GM12801 (cell line): Measurements from ENCODE around the gene CHAF1A.

ENCODE experiments used
- CTCF ChIP-seq: IDR thresholded peaks from one replicate; pipeline ENCODE4 v1.5.1; 2011; ENCODE audit warnings: control low read depth; ENCODE audit not compliant: insufficient read length; ENCODE audit errors: extremely low read depth

Gene CHAF1A, protein sequence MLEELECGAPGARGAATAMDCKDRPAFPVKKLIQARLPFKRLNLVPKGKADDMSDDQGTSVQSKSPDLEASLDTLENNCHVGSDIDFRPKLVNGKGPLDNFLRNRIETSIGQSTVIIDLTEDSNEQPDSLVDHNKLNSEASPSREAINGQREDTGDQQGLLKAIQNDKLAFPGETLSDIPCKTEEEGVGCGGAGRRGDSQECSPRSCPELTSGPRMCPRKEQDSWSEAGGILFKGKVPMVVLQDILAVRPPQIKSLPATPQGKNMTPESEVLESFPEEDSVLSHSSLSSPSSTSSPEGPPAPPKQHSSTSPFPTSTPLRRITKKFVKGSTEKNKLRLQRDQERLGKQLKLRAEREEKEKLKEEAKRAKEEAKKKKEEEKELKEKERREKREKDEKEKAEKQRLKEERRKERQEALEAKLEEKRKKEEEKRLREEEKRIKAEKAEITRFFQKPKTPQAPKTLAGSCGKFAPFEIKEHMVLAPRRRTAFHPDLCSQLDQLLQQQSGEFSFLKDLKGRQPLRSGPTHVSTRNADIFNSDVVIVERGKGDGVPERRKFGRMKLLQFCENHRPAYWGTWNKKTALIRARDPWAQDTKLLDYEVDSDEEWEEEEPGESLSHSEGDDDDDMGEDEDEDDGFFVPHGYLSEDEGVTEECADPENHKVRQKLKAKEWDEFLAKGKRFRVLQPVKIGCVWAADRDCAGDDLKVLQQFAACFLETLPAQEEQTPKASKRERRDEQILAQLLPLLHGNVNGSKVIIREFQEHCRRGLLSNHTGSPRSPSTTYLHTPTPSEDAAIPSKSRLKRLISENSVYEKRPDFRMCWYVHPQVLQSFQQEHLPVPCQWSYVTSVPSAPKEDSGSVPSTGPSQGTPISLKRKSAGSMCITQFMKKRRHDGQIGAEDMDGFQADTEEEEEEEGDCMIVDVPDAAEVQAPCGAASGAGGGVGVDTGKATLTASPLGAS

GRCh38 chr19:4402171-4403004 lies at the start of gene CHAF1A:
Gene CHAF1A (plus strand): TSS chr19:4402640. CDS start chr19:4402763, 123 bp downstream.
- TF ChIP-seq CTCF, result no peak

GRCh38 chr19:4352701-4353121 lies 49.7 kb upstream of the CHAF1A start:
- peak; percentile 17 for TF ChIP-seq CTCF

DNA sequence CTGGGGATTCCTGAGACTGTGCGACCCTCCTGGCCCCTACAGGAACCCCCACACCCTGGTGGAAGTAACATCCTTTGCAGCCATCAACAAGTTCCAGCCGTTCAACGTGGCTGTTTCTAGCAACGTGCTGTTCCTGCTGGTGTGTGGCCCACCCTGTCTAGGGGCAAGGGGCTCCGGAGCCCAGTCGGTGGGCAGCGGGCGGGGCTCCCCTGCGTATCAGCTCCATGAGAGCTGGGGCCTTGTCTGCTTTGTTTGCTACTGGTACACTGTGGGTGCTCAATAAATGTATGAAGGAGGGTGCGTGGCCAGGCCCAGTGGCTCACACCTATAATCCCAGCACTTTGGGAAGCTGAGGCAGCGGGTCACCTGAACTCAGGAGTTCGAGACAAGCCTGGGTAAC lies 48.2 kb upstream of the CHAF1A start:
- TF ChIP-seq CTCF, result no peak

DNA sequence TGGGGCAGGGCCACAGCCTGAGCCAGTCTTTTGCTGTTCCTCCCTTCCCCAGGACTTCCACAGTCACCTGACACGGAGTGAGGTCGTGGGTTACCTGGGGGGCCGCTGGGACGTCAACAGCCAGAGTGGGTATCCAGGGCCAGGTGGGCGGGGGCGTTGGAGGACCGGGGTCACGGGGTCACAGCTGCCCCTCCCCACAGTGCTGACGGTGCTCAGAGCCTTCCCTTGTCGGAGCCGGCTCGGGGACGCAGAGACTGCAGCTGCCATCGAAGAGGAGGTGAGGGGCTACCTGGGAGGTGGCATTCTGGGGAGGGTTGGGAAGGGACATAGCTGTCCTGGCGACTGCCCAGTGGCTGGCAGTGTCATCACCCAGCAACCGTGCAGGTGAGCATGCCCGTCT lies 47.5 kb upstream of the CHAF1A start:
- TF ChIP-seq CTCF, result no peak

DNA sequence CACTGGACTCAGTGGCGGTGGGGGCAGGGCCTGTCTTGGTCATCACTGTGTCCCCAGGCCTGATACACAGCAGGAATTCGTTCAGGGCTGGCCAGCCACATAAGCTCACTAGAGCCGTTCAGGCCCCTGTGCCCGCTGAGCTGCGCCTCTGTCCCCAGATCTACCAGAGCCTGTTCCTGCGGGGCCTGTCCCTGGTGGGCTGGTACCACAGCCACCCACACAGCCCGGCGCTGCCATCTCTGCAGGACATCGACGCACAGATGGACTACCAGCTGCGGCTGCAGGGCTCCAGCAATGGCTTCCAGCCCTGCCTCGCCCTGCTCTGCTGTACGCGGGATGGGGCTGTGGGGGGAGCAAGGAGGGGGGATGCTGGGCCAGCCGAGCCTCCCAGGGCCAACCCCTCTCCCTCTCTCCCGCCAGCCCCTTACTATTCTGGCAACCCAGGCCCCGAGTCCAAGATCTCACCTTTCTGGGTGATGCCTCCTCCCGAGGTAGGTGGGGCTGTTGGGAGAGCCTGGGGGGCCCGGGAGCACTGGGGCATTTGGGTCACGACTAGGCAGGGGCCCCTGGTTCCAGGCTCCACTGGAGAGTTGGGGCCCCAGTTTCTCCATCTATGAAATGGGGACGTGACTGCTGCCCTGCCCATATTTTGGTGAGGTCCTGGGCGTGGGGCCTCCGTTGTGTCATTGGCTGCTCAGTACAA lies 45.2 kb upstream of the CHAF1A start:
- TF ChIP-seq CTCF, result no peak

DNA sequence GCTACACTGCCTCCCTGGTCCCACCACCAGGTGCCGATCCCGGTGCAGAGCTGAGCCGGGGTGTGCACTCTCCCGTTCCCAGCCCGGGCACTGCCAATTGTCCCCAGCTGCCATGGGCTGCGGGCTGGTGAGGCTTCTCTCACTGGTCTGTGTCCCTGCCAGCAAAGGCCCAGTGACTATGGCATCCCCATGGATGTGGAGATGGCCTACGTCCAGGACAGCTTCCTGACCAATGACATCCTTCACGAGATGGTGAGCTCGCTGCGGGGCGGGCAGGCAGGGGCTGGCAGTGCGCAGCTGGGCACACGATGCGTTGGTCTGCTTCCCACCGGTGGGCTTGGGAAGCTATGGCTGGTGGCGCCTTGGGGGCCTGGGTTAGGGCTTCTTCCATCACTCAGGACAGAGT lies 44.5 kb upstream of the CHAF1A start:
- no peak for TF ChIP-seq CTCF
